Upper lobe of left lung (tissue), 6 donors: ENCODE data around the gene SELENOH. TPM values are rescaled to one million over a fixed set of nuclear protein-coding genes. Genes with fewer than 3 reads are reported as not detected.

ENCODE experiments used
- ATAC-seq, 2 donors: fragments of 200-7000 bp; cut with Tn5 transposase; one replicate each; pipeline ENCODE4 v1.9.1; 2022; ENCODE audit warnings: mild to moderate bottlenecking in 2 of 2, moderate library complexity in 2 of 2; ENCODE audit not compliant: low FRiP score in 2 of 2
- DNase-seq, 2 donors: peaks; one replicate each; pipeline ENCODE4 v3.0.0-alpha.2; 2019 to 2020
- H3K27ac ChIP-seq, 4 donors: fragments of 200-600 bp; sonication (generic); one replicate each; pipeline ENCODE4 v1.5.1; 2016 to 2019
- H3K27me3 ChIP-seq, 4 donors: fragments of 200-600 bp; sonication (generic); one replicate each; pipeline ENCODE4 v1.5.1; 2017 to 2019
- H3K36me3 ChIP-seq, 4 donors: fragments of 200-600 bp; sonication (generic); one replicate each; pipeline ENCODE4 v1.5.1; 2016 to 2019
- H3K4me1 ChIP-seq, 4 donors: fragments of 200-600 bp; sonication (generic); one replicate each; pipeline ENCODE4 v1.5.1; 2018 to 2019
- H3K4me3 ChIP-seq, 4 donors: fragments of 200-600 bp; sonication (generic); one replicate each; pipeline ENCODE4 v1.5.1; 2017 to 2019; ENCODE audit warnings: mild to moderate bottlenecking in 2 of 4, moderate library complexity in 1 of 4
- H3K9me3 ChIP-seq, 4 donors: fragments of 200-600 bp; sonication (generic); one replicate each; pipeline ENCODE4 v1.5.1; 2018 to 2019
- EP300 ChIP-seq, 4 donors: sonication (generic); formaldehyde crosslinking; IDR thresholded peaks; one replicate each; pipeline ENCODE4 v1.5.1; 2017; ENCODE audit warnings: antibody characterized with exemption in 4 of 4, control low read depth in 2 of 4
- POLR2A ChIP-seq, 4 donors: fragments of 450-650 bp; IDR thresholded peaks; one replicate each; pipeline ENCODE4 v1.5.1; 2016 to 2017; ENCODE audit warnings: antibody characterized with exemption in 4 of 4, mild to moderate bottlenecking in 2 of 4
- POLR2AphosphoS5 ChIP-seq, 2 donors: sonication (generic); formaldehyde crosslinking; IDR thresholded peaks; one replicate each; pipeline ENCODE4 v1.5.1; 2017; ENCODE audit warnings: antibody characterized with exemption in 2 of 2
- WGBS, 2 donors: methylation state at CpG; one replicate each; pipeline ENCODE4 v1.1.5; 2017 to 2018; 5-methylcytosine and 5-hydroxymethylcytosine counted together
- total RNA-seq, 6 donors: library from RNA; depleted of rRNA in 4 of 6; stranded (reverse); fragments of >200 nt in 4 of 6; gene quantifications; one replicate each; pipeline versions ENCODE4 v1.1.0 to v1.2.1, GENCODE V29; 2016 to 2021
- TF ChIP-seq, protein P1 (sequence below), 6 experiments: fragments of 450-650 bp in 4 of 6; fragments of 200-600 bp in 2 of 6; sonication (generic) in 2 of 6; IDR thresholded peaks; one replicate each; pipeline ENCODE4 v1.5.1; 2016 to 2019; ENCODE audit warnings: antibody characterized with exemption in 6 of 6
- donor health status: DM: no; HTN: no; CAD: no; lungs with moderate emphysema.
- donor health status: DM: no; HTN: yes; CAD: no; lungs with severe emphysema.

The SELENOH gene
- total RNA-seq, 6 donors from 2014 or later: 56.6 to 138 (median 120) TPM

DNA sequence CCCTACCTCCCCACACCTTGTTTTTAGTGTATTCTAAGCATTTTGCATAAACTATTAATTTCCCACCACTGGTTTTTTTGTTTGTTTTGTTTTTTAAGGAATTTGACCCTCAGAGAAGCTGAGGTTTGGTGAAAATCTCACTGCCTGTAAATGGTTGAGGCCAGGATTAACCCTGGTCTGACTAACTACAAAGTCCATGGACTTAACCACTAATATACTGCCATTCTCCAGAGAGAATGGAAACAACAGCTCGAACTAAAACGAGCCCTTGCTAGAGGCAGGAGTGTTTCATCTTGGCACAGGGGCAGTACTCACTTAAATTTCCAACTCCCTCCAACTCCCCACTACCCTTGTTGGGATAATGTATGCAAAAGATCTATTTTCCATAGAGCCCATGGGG is 23.3 kb downstream of the SELENOH start:
- Histone ChIP-seq H3K27me3 (no peaks in the 10 kb centered on the region), H3K36me3 (no peaks in the 10 kb centered on the region), H3K9me3 (no peaks in the 10 kb centered on the region), H3K27ac (peak overlapping the region; percentile 10 to 92 (median 88)), H3K4me3 (peak overlapping the region in 3 of 4 donors; percentile 55 to 75 (median 63)), H3K4me1 (peaks cover 22 to 49% (median 41%) of the 10 kb centered on the region in 4 donors)
- WGBS, 2 donors: 17 to 38% methylated on average over 2 of the region's 2 CpGs
- TF ChIP-seq, protein P1, sequence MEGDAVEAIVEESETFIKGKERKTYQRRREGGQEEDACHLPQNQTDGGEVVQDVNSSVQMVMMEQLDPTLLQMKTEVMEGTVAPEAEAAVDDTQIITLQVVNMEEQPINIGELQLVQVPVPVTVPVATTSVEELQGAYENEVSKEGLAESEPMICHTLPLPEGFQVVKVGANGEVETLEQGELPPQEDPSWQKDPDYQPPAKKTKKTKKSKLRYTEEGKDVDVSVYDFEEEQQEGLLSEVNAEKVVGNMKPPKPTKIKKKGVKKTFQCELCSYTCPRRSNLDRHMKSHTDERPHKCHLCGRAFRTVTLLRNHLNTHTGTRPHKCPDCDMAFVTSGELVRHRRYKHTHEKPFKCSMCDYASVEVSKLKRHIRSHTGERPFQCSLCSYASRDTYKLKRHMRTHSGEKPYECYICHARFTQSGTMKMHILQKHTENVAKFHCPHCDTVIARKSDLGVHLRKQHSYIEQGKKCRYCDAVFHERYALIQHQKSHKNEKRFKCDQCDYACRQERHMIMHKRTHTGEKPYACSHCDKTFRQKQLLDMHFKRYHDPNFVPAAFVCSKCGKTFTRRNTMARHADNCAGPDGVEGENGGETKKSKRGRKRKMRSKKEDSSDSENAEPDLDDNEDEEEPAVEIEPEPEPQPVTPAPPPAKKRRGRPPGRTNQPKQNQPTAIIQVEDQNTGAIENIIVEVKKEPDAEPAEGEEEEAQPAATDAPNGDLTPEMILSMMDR (IDR thresholded peaks at IDR 0.05): no peak
- TF ChIP-seq EP300 (IDR thresholded peaks at IDR 0.05): no peak
- no peak for DNase-seq
- ATAC-seq: no peak

DNA sequence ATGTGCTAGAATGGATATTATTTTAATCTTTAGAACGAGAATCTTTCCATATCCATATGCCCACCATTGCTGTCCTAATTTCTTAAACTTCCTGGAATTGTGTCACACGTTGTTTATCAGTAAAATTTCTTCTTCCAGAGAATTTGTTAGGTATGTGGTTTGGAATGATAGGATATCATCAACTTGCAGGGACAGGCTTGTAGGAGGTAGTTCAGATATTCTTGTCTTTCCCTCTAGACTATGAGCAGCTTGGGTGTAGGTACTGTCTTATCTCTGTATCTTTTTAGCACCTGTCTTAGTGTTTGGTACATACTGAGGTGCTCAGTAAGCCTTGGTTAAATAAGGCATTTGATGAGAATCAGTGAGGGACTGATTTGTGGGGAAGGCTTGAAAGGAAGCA is 23.7 kb downstream of the SELENOH start:
- ATAC-seq (no peak), DNase-seq (no peak)
- Histone ChIP-seq H3K27ac (peak overlapping the region; percentile 10 to 92 (median 88)), H3K4me3 (peak overlapping the region in 3 of 4 donors; percentile 55 to 75 (median 63)), H3K9me3 (no peaks in the 10 kb centered on the region), H3K27me3 (no peaks in the 10 kb centered on the region), H3K36me3 (no peaks in the 10 kb centered on the region), H3K4me1 (peaks cover 26 to 53% (median 45%) of the 10 kb centered on the region in 4 donors)
- TF ChIP-seq EP300 (IDR thresholded peaks at IDR 0.05): no peak
- TF ChIP-seq POLR2A (IDR thresholded peaks at IDR 0.05): no peak
- TF ChIP-seq, protein P1 (IDR thresholded peaks at IDR 0.05): no peak
- TF ChIP-seq POLR2AphosphoS5 (IDR thresholded peaks at IDR 0.05): no peak
- 14 to 32% methylated on average over 2 of the region's 2 CpGs for WGBS, 2 donors

DNA sequence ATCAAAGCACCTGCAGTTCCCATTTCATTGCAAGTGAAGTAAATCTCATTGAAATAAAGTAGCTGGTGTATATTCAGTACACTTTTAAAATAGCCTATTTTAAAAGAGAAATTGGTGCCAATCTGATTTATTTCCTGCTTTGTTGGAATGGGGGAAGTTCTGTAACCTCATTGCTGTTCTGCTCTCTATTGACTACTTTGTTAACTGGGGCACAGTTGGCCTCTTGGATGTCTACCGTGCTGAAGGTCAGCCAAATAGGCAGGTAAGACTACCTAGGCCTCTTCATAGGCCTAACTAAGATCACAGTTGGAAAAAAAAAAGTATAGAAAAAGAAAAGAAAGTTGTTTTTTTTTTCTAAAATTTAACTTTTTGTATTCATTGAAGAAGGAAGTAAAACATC is 29.5 kb downstream of the SELENOH start:
- Histone ChIP-seq H3K9me3 (no peaks in the 10 kb centered on the region), H3K27ac (peak overlapping the region in 2 of 4 donors; percentile 2 to 43), H3K4me3 (no peak overlapping the region), H3K27me3 (no peaks in the 10 kb centered on the region), H3K4me1 (peaks cover 63 to 84% (median 79%) of the 10 kb centered on the region in 4 donors), H3K36me3 (no peaks in the 10 kb centered on the region)
- ATAC-seq (no peak), DNase-seq (no peak)
- TF ChIP-seq, protein P1 (IDR thresholded peaks at IDR 0.05): no peak
- no peak for TF ChIP-seq EP300 (IDR thresholded peaks at IDR 0.05)
- no peak for TF ChIP-seq POLR2A (IDR thresholded peaks at IDR 0.05)
- WGBS, 2 donors: 20 to 25% methylated on average over 1 of the region's 1 CpG

DNA sequence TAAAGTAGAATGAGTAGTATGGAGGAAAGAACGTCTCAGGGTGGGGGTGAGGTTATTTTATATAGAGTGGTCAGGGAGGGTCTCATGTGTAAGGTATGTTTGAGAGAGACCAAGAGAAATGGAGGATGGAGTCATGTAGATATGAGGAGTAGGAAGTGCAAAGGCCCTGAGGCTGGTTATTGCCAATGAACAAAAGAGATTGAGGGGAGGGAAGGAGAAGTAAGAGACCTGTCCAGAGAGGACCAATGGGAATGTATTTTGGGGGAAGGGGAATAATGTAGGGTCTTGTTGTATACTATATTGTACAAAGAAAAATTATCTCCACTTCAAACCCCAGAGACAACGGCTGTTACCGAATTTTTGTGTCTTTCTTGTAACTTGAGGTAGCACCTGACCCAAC is 30.1 kb downstream of the SELENOH start:
- Histone ChIP-seq H3K4me1 (peaks cover 67 to 84% (median 79%) of the 10 kb centered on the region in 4 donors), H3K27me3 (no peaks in the 10 kb centered on the region), H3K27ac (peak overlapping the region in 2 of 4 donors; percentile 2 to 43), H3K4me3 (no peak overlapping the region), H3K36me3 (no peaks in the 10 kb centered on the region), H3K9me3 (no peaks in the 10 kb centered on the region)
- WGBS, 2 donors: 84 to 86% methylated on average over 3 of the region's 3 CpGs
- DNase-seq (no peak), ATAC-seq (no peak)
- TF ChIP-seq EP300 (IDR thresholded peaks at IDR 0.05): no peak
- TF ChIP-seq, protein P1 (IDR thresholded peaks at IDR 0.05): no peak
- TF ChIP-seq POLR2A (IDR thresholded peaks at IDR 0.05): no peak
- TF ChIP-seq POLR2AphosphoS5 (IDR thresholded peaks at IDR 0.05): no peak

DNA sequence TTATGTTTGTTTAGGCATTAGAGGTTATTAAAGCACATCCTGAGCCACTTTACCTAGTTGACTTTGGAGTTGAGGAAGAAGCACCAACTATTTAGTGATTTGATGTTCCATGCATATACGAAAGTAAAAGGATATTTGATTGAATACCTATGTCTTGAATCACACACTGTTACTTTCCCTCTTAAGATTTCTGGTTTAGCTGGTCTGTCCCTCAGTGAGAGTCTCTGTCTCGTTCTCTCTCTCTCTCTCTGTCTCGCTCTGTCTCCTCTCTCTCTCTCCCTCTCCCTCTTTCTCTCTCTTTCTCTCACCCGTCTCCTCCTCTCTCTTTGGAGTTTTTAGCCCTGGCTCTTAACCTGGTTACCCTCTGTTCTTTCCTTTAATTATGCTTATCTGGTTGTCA is 31.3 kb downstream of the SELENOH start:
- peaks cover 78 to 90% (median 82%) of the 10 kb centered on the region in 4 donors for H3K4me1 ChIP-seq
- TF ChIP-seq POLR2A (IDR thresholded peaks at IDR 0.05) (no peak), EP300 (IDR thresholded peaks at IDR 0.05) (no peak), POLR2AphosphoS5 (IDR thresholded peaks at IDR 0.05) (no peak)
- TF ChIP-seq, protein P1 (IDR thresholded peaks at IDR 0.05): no peak
- H3K4me3 ChIP-seq: no peak overlapping the region
- peak overlapping the region; percentile 31 to 93 (median 64) for H3K27ac ChIP-seq
- no peaks in the 10 kb centered on the region for H3K27me3 ChIP-seq
- DNase-seq (no peak), ATAC-seq (no peak)
- no peaks in the 10 kb centered on the region for H3K9me3 ChIP-seq
- H3K36me3 ChIP-seq: no peaks in the 10 kb centered on the region
- 58 to 59% methylated on average over 4 of the region's 4 CpGs for WGBS, 2 donors
